GM19452 (cell line): ENCODE measurements around the gene THOC1.

Experiments used
- ATAC-seq: cut with Tn5 transposase; IDR thresholded peaks from one replicate; pipeline ENCODE4 v1.9.1; 2021; ENCODE audit not compliant: unreplicated experiment

The THOC1 gene

GRCh38 chr18:215448-216010 lies 52.3 kb downstream of the THOC1 start:
- ATAC-seq: no peak

GRCh38 chr18:213966-214365 lies 53.9 kb downstream of the THOC1 start:
- no peak for ATAC-seq

GRCh38 chr18:213505-213904 lies 54.3 kb downstream of the THOC1 start:
- no peak for ATAC-seq

GRCh38 chr18:212780-213179 lies 55.1 kb downstream of the THOC1 start:
- no peak for ATAC-seq

- no peak for ATAC-seq
Observed at GRCh38 chr18:211582-211981, 56.3 kb downstream of the THOC1 start.

- ATAC-seq: no peak
Observed at GRCh38 chr18:210733-211132, 57.1 kb downstream of the THOC1 start.

GRCh38 chr18:210075-210474 lies 57.8 kb downstream of the THOC1 start:
- no peak for ATAC-seq

GRCh38 chr18:199768-200167 lies 68.1 kb downstream of the THOC1 start:
- no peak for ATAC-seq

GRCh38 chr18:199214-199613 lies 68.6 kb downstream of the THOC1 start:
- ATAC-seq: no peak

- no peak for ATAC-seq
Observed at GRCh38 chr18:195651-196050, 72.2 kb downstream of the THOC1 start.

GRCh38 chr18:192801-193200 lies 75.0 kb downstream of the THOC1 start:
- ATAC-seq: no peak

- no peak for ATAC-seq
Observed at GRCh38 chr18:191725-192124, 76.1 kb downstream of the THOC1 start.

GRCh38 chr18:189254-189653 lies 78.6 kb downstream of the THOC1 start:
- no peak for ATAC-seq

- ATAC-seq: no peak
Observed at GRCh38 chr18:183769-184168, 84.1 kb downstream of the THOC1 start.

- no peak for ATAC-seq
Observed at GRCh38 chr18:181711-182110, 86.1 kb downstream of the THOC1 start.

GRCh38 chr18:179499-179898 lies 88.3 kb downstream of the THOC1 start:
- no peak for ATAC-seq

- ATAC-seq: no peak
Observed at GRCh38 chr18:172361-172760, 95.5 kb downstream of the THOC1 start.
